CD14-positive monocyte (primary cell): ENCODE data around the gene AGAP1. TPM values are rescaled to one million over a fixed set of nuclear protein-coding genes. Genes with fewer than 3 reads are reported as not detected.

Experiments
- DNase-seq, 3 donors: peaks; one replicate each; pipeline ENCODE4 v3.0.0-alpha.2; 2011 to 2022
- H2AFZ ChIP-seq: 2 replicates; pipeline ENCODE4 v1.6.0; 2012; ENCODE audit warnings: mild to moderate bottlenecking, low read depth, low read length, inconsistent platforms; ENCODE audit not compliant: insufficient read depth, poor library complexity, severe bottlenecking
- H3K27ac ChIP-seq, 2 donors: 1 replicate in 1 of 2; 2 replicates in 1 of 2; pipeline ENCODE4 v1.5.1; 2012 to 2013; ENCODE audit warnings: low read length in 2 of 2, control low read depth in 1 of 2, inconsistent platforms in 1 of 2, low read depth in 1 of 2, mild to moderate bottlenecking in 1 of 2
- H3K27me3 ChIP-seq, 2 donors: one replicate each; pipeline versions ENCODE4 v1.6.0 to v1.6.1; 2011 to 2013; ENCODE audit warnings: low read length in 2 of 2; ENCODE audit not compliant: control insufficient read depth in 2 of 2, insufficient read depth in 2 of 2
- H3K36me3 ChIP-seq, 2 donors: replicated peaks in 1 of 2; 1 replicate in 1 of 2; 2 replicates in 1 of 2; pipeline versions ENCODE4 v1.5.1 to v1.6.1; 2012 to 2013; ENCODE audit warnings: low read length in 2 of 2, control low read depth in 1 of 2, inconsistent platforms in 1 of 2, mild to moderate bottlenecking in 1 of 2; ENCODE audit not compliant: insufficient read depth in 2 of 2, control insufficient read depth in 1 of 2
- H3K4me1 ChIP-seq, 2 donors: 1 replicate in 1 of 2; 2 replicates in 1 of 2; pipeline versions ENCODE4 v1.5.1 to v1.6.1; 2012 to 2013; ENCODE audit warnings: low read length in 2 of 2, control low read depth in 1 of 2, inconsistent platforms in 1 of 2, mild to moderate bottlenecking in 1 of 2, moderate library complexity in 1 of 2; ENCODE audit not compliant: insufficient read depth in 2 of 2, control insufficient read depth in 1 of 2
- H3K4me2 ChIP-seq: replicated peaks from 2 replicates; pipeline ENCODE3; 2012; ENCODE audit warnings: low read length, moderate library complexity, mild to moderate bottlenecking; ENCODE audit not compliant: poor library complexity, severe bottlenecking; ENCODE audit errors: extremely low read depth
- H3K4me3 ChIP-seq, 3 experiments: fragments of 200-600 bp in 1 of 3; sonication (generic) in 1 of 3; replicated peaks in 1 of 3; 1 replicate in 2 of 3; 2 replicates in 1 of 3; pipeline ENCODE4 v1.5.1; 2011 to 2013; ENCODE audit warnings: low read length in 3 of 3, mild to moderate bottlenecking in 3 of 3, control low read depth in 2 of 3, low read depth in 2 of 3, inconsistent platforms in 1 of 3, moderate library complexity in 1 of 3
- H3K79me2 ChIP-seq: 2 replicates; pipeline ENCODE4 v1.6.0; 2012; ENCODE audit warnings: mild to moderate bottlenecking, control low read depth, inconsistent platforms, low read length, moderate library complexity; ENCODE audit not compliant: insufficient read depth
- H3K9ac ChIP-seq: 2 replicates; pipeline ENCODE4 v1.6.0; 2017; ENCODE audit warnings: low read length, mild to moderate bottlenecking; ENCODE audit not compliant: insufficient read depth, poor library complexity, severe bottlenecking
- H3K9me3 ChIP-seq, 2 donors: replicated peaks in 1 of 2; 1 replicate in 1 of 2; 2 replicates in 1 of 2; pipeline versions ENCODE4 v1.5.1 to v1.6.1; 2012 to 2013; ENCODE audit warnings: low read length in 2 of 2, control low read depth in 1 of 2; ENCODE audit not compliant: control insufficient read depth in 1 of 2, insufficient read depth in 1 of 2
- H4K20me1 ChIP-seq: 2 replicates; pipeline ENCODE4 v1.6.0; 2012; ENCODE audit warnings: mild to moderate bottlenecking, low read length, control low read depth, moderate library complexity; ENCODE audit not compliant: insufficient read depth
- H3K27ac Mint-ChIP-seq, 7 donors: one replicate each; pipeline ENCODE4 v1.8.0; 2020; ENCODE audit warnings: mild to moderate bottlenecking in 7 of 7, mixed read lengths in 7 of 7, moderate library complexity in 6 of 7, inconsistent platforms in 2 of 7
- H3K27me3 Mint-ChIP-seq, 3 donors: one replicate each; pipeline ENCODE4 v1.8.0; 2021 to 2022; ENCODE audit warnings: low read depth in 3 of 3, mild to moderate bottlenecking in 3 of 3, mixed read lengths in 3 of 3, moderate library complexity in 3 of 3, inconsistent platforms in 1 of 3
- H3K36me3 Mint-ChIP-seq, 2 donors: one replicate each; pipeline ENCODE4 v1.8.0; 2020; ENCODE audit warnings: mixed read lengths in 2 of 2, inconsistent platforms in 1 of 2, mild to moderate bottlenecking in 1 of 2
- H3K4me1 Mint-ChIP-seq: one replicate; pipeline ENCODE4 v1.8.0; 2020; ENCODE audit warnings: mild to moderate bottlenecking, mixed read lengths
- H3K4me3 Mint-ChIP-seq, 2 donors: one replicate each; pipeline ENCODE4 v1.8.0; 2020; ENCODE audit warnings: mild to moderate bottlenecking in 2 of 2, mixed read lengths in 2 of 2, moderate library complexity in 1 of 2
- H3K9me3 Mint-ChIP-seq, 7 donors: one replicate each; pipeline ENCODE4 v1.8.0; 2020 to 2022; ENCODE audit warnings: mixed read lengths in 7 of 7, mild to moderate bottlenecking in 6 of 7, moderate library complexity in 6 of 7, inconsistent platforms in 2 of 7
- WGBS: methylation state at CpG from one replicate; pipeline ENCODE4 v1.1.5; 2013; ENCODE audit warnings: missing lambda C conversion rate; ENCODE audit not compliant: insufficient coverage; 5-methylcytosine and 5-hydroxymethylcytosine counted together
- intact Hi-C, 2 donors: fragments of 100-400 bp; cut with micrococcal nuclease; formaldehyde crosslinking; loops; one replicate each; pipeline versions ENCODE4 v1.15.0 to v1.15.1; 2023
- polyA plus RNA-seq, 3 donors: library from polyadenylated mRNA; depleted of rRNA in 1 of 3; unstranded in 2 of 3; stranded (reverse) in 1 of 3; fragments of 300-500 nt in 2 of 3; fragments of >200 nt in 1 of 3; fragmentation: Illumina TruSeq in 2 of 3; gene quantifications; 1 replicate in 2 of 3; 2 replicates in 1 of 3; pipeline ENCODE4 v1.2.3, GENCODE V29; 2012 to 2021
- TF ChIP-seq, protein P1 (sequence below): fragments of 200-600 bp; IDR thresholded peaks from one replicate; pipeline ENCODE4 v1.8.0; 2022; ENCODE audit warnings: antibody characterized with exemption, mild to moderate bottlenecking

Gene AGAP1
- polyA plus RNA-seq, 3 donors = 0.12 TPM; not detected in 2

GRCh38 chr2:236081171-236081570, 587.3 kb downstream of the AGAP1 start:
- no peak overlapping the region for H3K4me3 Mint-ChIP-seq
- WGBS = 77% methylated on average over 5 of the region's 11 CpGs
- peaks cover 0 to 8% (median 0%) of the 10 kb centered on the region in 7 donors for H3K9me3 Mint-ChIP-seq
- DNase-seq = no peak
- no peaks in the 10 kb centered on the region for H3K27me3 ChIP-seq
- H3K4me1 Mint-ChIP-seq = no peaks in the 10 kb centered on the region
- H3K27ac Mint-ChIP-seq = no peak overlapping the region
- H2AFZ ChIP-seq = no peak overlapping the region
- no peaks in the 10 kb centered on the region for H3K79me2 ChIP-seq
- H3K36me3 ChIP-seq = no peaks in the 10 kb centered on the region
- no peaks in the 10 kb centered on the region for H3K4me1 ChIP-seq
- no peaks in the 10 kb centered on the region for H3K9me3 ChIP-seq
- intact Hi-C loops = no loop called here
- no peak overlapping the region for H3K4me2 ChIP-seq
- H3K36me3 Mint-ChIP-seq = no peaks in the 10 kb centered on the region
- H4K20me1 ChIP-seq = no peaks in the 10 kb centered on the region
- TF ChIP-seq, protein P1, sequence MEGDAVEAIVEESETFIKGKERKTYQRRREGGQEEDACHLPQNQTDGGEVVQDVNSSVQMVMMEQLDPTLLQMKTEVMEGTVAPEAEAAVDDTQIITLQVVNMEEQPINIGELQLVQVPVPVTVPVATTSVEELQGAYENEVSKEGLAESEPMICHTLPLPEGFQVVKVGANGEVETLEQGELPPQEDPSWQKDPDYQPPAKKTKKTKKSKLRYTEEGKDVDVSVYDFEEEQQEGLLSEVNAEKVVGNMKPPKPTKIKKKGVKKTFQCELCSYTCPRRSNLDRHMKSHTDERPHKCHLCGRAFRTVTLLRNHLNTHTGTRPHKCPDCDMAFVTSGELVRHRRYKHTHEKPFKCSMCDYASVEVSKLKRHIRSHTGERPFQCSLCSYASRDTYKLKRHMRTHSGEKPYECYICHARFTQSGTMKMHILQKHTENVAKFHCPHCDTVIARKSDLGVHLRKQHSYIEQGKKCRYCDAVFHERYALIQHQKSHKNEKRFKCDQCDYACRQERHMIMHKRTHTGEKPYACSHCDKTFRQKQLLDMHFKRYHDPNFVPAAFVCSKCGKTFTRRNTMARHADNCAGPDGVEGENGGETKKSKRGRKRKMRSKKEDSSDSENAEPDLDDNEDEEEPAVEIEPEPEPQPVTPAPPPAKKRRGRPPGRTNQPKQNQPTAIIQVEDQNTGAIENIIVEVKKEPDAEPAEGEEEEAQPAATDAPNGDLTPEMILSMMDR = no peak
- no peak overlapping the region for H3K27ac ChIP-seq
- H3K27me3 Mint-ChIP-seq = peaks cover 1 to 5% (median 5%) of the 10 kb centered on the region in 3 donors
- H3K9ac ChIP-seq = no peak overlapping the region
- no peak overlapping the region for H3K4me3 ChIP-seq

DNA sequence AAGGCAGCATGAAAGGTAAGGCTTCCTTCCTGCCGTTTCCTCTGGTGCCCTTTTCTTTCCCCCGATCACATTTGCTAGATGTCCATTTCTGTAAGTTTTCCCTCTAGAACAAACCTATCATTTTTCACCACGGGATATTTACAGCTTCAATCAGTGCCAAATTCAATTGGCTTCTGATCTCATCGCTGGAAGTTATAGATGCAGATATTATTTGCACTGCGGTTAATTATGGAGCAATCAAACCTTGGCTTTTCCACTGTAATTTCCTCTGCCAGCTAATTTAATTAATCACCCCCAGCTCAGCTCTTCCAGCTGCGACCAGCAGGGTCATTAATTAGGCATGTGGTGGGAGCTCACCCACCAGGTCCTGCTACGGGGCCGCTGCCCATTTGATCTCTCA, 588.2 kb downstream of the AGAP1 start:
- no peaks in the 10 kb centered on the region for H3K4me1 ChIP-seq
- H3K36me3 ChIP-seq = no peaks in the 10 kb centered on the region
- H3K27me3 ChIP-seq = no peaks in the 10 kb centered on the region
- DNase-seq = no peak
- H4K20me1 ChIP-seq = no peaks in the 10 kb centered on the region
- H2AFZ ChIP-seq = no peak overlapping the region
- H3K27ac ChIP-seq = no peak overlapping the region
- TF ChIP-seq, protein P1 = no peak
- no peak overlapping the region for H3K4me2 ChIP-seq
- H3K9me3 ChIP-seq = no peaks in the 10 kb centered on the region
- Mint-ChIP-seq H3K27me3 (peaks cover 1 to 5% (median 5%) of the 10 kb centered on the region in 3 donors), H3K4me3 (no peak overlapping the region), H3K36me3 (no peaks in the 10 kb centered on the region), H3K27ac (no peak overlapping the region), H3K4me1 (no peaks in the 10 kb centered on the region), H3K9me3 (peaks cover 0 to 8% (median 0%) of the 10 kb centered on the region in 7 donors)
- intact Hi-C loops = no loop called here
- no peak overlapping the region for H3K4me3 ChIP-seq
- no peak overlapping the region for H3K9ac ChIP-seq
- no peaks in the 10 kb centered on the region for H3K79me2 ChIP-seq
- 95% methylated on average over 4 of the region's 8 CpGs for WGBS
